Ovary (tissue), 9 donors: ENCODE measurements around the gene TEX19. TPM values are rescaled to one million over a fixed set of nuclear protein-coding genes. Genes with fewer than 3 reads are reported as not detected.
"Not testable (repeated sequence)": the region's sequence is repeated elsewhere in the genome, so short reads cannot be mapped to it uniquely, and the experiment has no call there.

ENCODE experiments used
- DNase-seq, 5 donors: peaks; one replicate each; pipeline ENCODE4 v3.0.0-alpha.2; 2019 to 2020
- H3K27ac ChIP-seq, 2 donors: fragments of 200-600 bp; one replicate each; pipeline versions ENCODE4 v1.5.1 to v1.8.0; 2019 to 2022
- H3K27me3 ChIP-seq: fragments of 200-600 bp; one replicate; pipeline ENCODE4 v1.8.0; 2022
- H3K36me3 ChIP-seq: fragments of 200-600 bp; sonication (generic); one replicate; pipeline ENCODE4 v1.5.1; 2019
- H3K4me1 ChIP-seq: one replicate; pipeline ENCODE4 v1.8.1; 2013; ENCODE audit warnings: mild to moderate bottlenecking, moderate library complexity; ENCODE audit not compliant: insufficient read depth
- H3K4me3 ChIP-seq: fragments of 200-600 bp; sonication (generic); one replicate; pipeline ENCODE4 v1.5.1; 2017
- H3K9me3 ChIP-seq, 2 donors: fragments of 200-600 bp in 1 of 2; sonication (generic) in 1 of 2; one replicate each; pipeline versions ENCODE4 v1.5.1 to v1.8.1; 2013 to 2019; ENCODE audit warnings: mild to moderate bottlenecking in 1 of 2, moderate library complexity in 1 of 2
- CTCF ChIP-seq, 3 donors: fragments of 450-650 bp in 2 of 3; fragments of 200-600 bp in 1 of 3; IDR thresholded peaks; one replicate each; pipeline versions ENCODE4 v1.5.1 to v1.8.0; 2016 to 2022; ENCODE audit warnings: antibody characterized with exemption in 3 of 3, mild to moderate bottlenecking in 1 of 3
- EP300 ChIP-seq: sonication (generic); formaldehyde crosslinking; IDR thresholded peaks from one replicate; pipeline ENCODE4 v1.6.1; 2017; ENCODE audit warnings: antibody characterized with exemption
- POLR2A ChIP-seq: fragments of 450-650 bp; IDR thresholded peaks from one replicate; pipeline ENCODE4 v1.6.1; 2017; ENCODE audit warnings: antibody characterized with exemption, mild to moderate bottlenecking, moderate library complexity
- WGBS, 3 donors: extraction: QIAGEN DNeasy Blood & Tissue Kit in 1 of 3; methylation state at CpG; one replicate each; pipeline versions ENCODE4 v1.1.5 to v1.1.7; 2013 to 2017; 5-methylcytosine and 5-hydroxymethylcytosine counted together
- intact Hi-C, 4 donors: fragments of 100-400 bp; cut with DNase I; formaldehyde crosslinking; loops; one replicate each; pipeline versions ENCODE4 v1.11.0 to v1.15.1; 2022 to 2023
- polyA plus RNA-seq, 2 donors: library from polyadenylated mRNA; stranded (reverse); fragments of 200-250 nt in 1 of 2; fragments of 350-450 nt in 1 of 2; fragmentation: Illumina TruSeq in 1 of 2; extraction: RNeasy Lipid Tissue Mini Kit (QIAGEN cat#74804) in 1 of 2; gene quantifications; one replicate each; pipeline ENCODE4 v1.2.3, GENCODE V29; 2013 to 2014
- total RNA-seq, 7 donors: library from RNA; depleted of rRNA in 2 of 7; stranded (reverse); fragments of >200 nt in 2 of 7; fragmentation: NEBNext Ultra II Directional in 3 of 7; extraction: Animal tissue kit (Norgen Biotek cat#: 25700) in 3 of 7; gene quantifications; one replicate each; pipeline versions ENCODE4 v1.1.0 to v1.2.4, GENCODE V29; 2016 to 2023
- donor health status: DM: no; HTN: no; CAD: no; lungs with moderate emphysema.
- donor health status: DM: no; HTN: no; CAD: no.
- donor health status: Bipolar disorder and iron deficiency.
- donor health status: DM: yes; HTN: yes; CAD: no.
- donor health status: DM: no; HTN: no; CAD: no.
- donor health status: DM: yes; HTN: yes; CAD: no.

The TEX19 gene
- total and polyA plus RNA-seq, 9 donors = not detected

- 64 to 76% (median 74%) methylated on average over 26 to 31 of the region's 31 CpGs for WGBS, 3 donors
- no peaks in the 10 kb centered on the region for H3K9me3 ChIP-seq
- no peak overlapping the region for H3K4me3 ChIP-seq
- no peak overlapping the region for H3K27ac ChIP-seq
- H3K4me1 ChIP-seq = peaks cover 1% of the 10 kb centered on the region
- intact Hi-C loops = no loop called here
- TF ChIP-seq CTCF (IDR thresholded peaks at IDR 0.05) (no peak), EP300 (no peak), POLR2A (no peak)
- no peaks in the 10 kb centered on the region for H3K36me3 ChIP-seq
- no peak for DNase-seq
- H3K27me3 ChIP-seq = no peaks in the 10 kb centered on the region
Measured at GRCh38 chr17:82377924-82378740, 19.1 kb downstream of the TEX19 start.

GRCh38 chr17:82378741-82379021, 19.6 kb downstream of the TEX19 start:
- Histone ChIP-seq H3K27ac (no peak overlapping the region), H3K36me3 (no peaks in the 10 kb centered on the region), H3K9me3 (no peaks in the 10 kb centered on the region), H3K4me1 (peaks cover 1% of the 10 kb centered on the region), H3K27me3 (no peaks in the 10 kb centered on the region), H3K4me3 (no peak overlapping the region)
- TF ChIP-seq EP300 = no peak
- TF ChIP-seq POLR2A = no peak
- no peak for TF ChIP-seq CTCF (IDR thresholded peaks at IDR 0.05)
- DNase-seq = no peak
- 55 to 58% (median 57%) methylated on average over 9 to 10 of the region's 10 CpGs for WGBS, 3 donors
- intact Hi-C loops = no loop called here

- no peaks in the 10 kb centered on the region for H3K9me3 ChIP-seq
- H3K36me3 ChIP-seq = no peaks in the 10 kb centered on the region
- peaks cover 1% of the 10 kb centered on the region for H3K4me1 ChIP-seq
- TF ChIP-seq EP300 = no peak
- TF ChIP-seq CTCF (IDR thresholded peaks at IDR 0.05) = no peak
- TF ChIP-seq POLR2A = no peak
- DNase-seq = no peak
- no peaks in the 10 kb centered on the region for H3K27me3 ChIP-seq
- WGBS, 3 donors = 36 to 55% (median 46%) methylated on average over 23 of the region's 23 CpGs
- no peak overlapping the region for H3K4me3 ChIP-seq
- intact Hi-C loops = no loop called here
- no peak overlapping the region for H3K27ac ChIP-seq
Measured at GRCh38 chr17:82380860-82381702, 22.0 kb downstream of the TEX19 start.

- WGBS, 3 donors = 56 to 74% (median 57%) methylated on average over 10 of the region's 10 CpGs
- H3K27ac ChIP-seq, H3K4me3 ChIP-seq, H3K27me3 ChIP-seq, H3K4me1 ChIP-seq, H3K9me3 ChIP-seq, intact Hi-C loops, DNase-seq, H3K36me3 ChIP-seq: not testable (repeated sequence)
Measured at GRCh38 chr17:82381703-82382009, 22.6 kb downstream of the TEX19 start.

GRCh38 chr17:82382220-82382932, 23.3 kb downstream of the TEX19 start:
- H3K27ac ChIP-seq, DNase-seq, intact Hi-C loops, H3K4me3 ChIP-seq, H3K27me3 ChIP-seq, H3K4me1 ChIP-seq, H3K9me3 ChIP-seq, H3K36me3 ChIP-seq: not testable (repeated sequence)
- 63 to 74% (median 68%) methylated on average over 21 of the region's 21 CpGs for WGBS, 3 donors
